ENCODE measurements around the gene NLE1.

DNA sequence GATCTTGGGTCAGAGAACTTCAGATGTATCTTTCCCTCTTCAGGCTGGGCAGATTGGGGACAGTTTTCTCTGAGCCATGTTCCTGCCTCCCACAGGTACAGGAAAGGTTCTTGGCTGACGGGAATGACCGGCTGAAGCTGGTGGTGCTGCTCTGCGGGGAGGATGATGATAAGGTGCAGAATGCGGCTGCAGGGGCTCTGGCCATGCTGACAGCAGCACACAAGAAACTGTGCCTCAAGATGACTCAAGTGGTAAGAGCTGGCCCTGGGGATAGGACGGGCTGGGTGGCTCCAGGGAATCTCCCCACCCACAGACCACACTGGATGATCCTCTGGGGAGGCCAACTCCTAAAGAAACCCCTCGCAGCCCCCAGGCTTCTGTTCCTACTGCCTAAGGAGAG, 41.2 kb upstream of the NLE1 start:
- no peak for TF ChIP-seq POLR2AphosphoS5 (IDR thresholded peaks at IDR 0.05; ENCODE audit: low read depth, low read length)
- TF ChIP-seq, protein P1, sequence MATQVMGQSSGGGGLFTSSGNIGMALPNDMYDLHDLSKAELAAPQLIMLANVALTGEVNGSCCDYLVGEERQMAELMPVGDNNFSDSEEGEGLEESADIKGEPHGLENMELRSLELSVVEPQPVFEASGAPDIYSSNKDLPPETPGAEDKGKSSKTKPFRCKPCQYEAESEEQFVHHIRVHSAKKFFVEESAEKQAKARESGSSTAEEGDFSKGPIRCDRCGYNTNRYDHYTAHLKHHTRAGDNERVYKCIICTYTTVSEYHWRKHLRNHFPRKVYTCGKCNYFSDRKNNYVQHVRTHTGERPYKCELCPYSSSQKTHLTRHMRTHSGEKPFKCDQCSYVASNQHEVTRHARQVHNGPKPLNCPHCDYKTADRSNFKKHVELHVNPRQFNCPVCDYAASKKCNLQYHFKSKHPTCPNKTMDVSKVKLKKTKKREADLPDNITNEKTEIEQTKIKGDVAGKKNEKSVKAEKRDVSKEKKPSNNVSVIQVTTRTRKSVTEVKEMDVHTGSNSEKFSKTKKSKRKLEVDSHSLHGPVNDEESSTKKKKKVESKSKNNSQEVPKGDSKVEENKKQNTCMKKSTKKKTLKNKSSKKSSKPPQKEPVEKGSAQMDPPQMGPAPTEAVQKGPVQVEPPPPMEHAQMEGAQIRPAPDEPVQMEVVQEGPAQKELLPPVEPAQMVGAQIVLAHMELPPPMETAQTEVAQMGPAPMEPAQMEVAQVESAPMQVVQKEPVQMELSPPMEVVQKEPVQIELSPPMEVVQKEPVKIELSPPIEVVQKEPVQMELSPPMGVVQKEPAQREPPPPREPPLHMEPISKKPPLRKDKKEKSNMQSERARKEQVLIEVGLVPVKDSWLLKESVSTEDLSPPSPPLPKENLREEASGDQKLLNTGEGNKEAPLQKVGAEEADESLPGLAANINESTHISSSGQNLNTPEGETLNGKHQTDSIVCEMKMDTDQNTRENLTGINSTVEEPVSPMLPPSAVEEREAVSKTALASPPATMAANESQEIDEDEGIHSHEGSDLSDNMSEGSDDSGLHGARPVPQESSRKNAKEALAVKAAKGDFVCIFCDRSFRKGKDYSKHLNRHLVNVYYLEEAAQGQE (IDR thresholded peaks at IDR 0.05; ENCODE audit: insufficient read depth in 1 of 2, low read depth in 2 of 2, low read length in 2 of 2): no peak
- no peak for TF ChIP-seq TAF1 (IDR thresholded peaks at IDR 0.05; ENCODE audit: borderline replicate concordance, insufficient read depth, low read length)
